Fibroblast of skin of abdomen (primary cell): ENCODE measurements around the gene GMPR. TPM values are rescaled to one million over a fixed set of nuclear protein-coding genes. Genes with fewer than 3 reads are reported as not detected.

ENCODE experiments used
- DNase-seq: peaks from one replicate; pipeline ENCODE4 v3.0.0-alpha.2; 2013
- polyA plus RNA-seq, 2 experiments: library from polyadenylated mRNA; unstranded; fragments of 120-200 nt; gene quantifications; one replicate each; pipeline ENCODE4 v1.2.1, GENCODE V29; 2013; ENCODE audit not compliant: insufficient read length in 2 of 2

The GMPR gene
- 1.6 TPM for polyA plus RNA-seq (2013, experiment 1 of 2; ENCODE audit: insufficient read length)
- polyA plus RNA-seq (2013, experiment 2 of 2; ENCODE audit: insufficient read length) = 2.3 TPM

DNA sequence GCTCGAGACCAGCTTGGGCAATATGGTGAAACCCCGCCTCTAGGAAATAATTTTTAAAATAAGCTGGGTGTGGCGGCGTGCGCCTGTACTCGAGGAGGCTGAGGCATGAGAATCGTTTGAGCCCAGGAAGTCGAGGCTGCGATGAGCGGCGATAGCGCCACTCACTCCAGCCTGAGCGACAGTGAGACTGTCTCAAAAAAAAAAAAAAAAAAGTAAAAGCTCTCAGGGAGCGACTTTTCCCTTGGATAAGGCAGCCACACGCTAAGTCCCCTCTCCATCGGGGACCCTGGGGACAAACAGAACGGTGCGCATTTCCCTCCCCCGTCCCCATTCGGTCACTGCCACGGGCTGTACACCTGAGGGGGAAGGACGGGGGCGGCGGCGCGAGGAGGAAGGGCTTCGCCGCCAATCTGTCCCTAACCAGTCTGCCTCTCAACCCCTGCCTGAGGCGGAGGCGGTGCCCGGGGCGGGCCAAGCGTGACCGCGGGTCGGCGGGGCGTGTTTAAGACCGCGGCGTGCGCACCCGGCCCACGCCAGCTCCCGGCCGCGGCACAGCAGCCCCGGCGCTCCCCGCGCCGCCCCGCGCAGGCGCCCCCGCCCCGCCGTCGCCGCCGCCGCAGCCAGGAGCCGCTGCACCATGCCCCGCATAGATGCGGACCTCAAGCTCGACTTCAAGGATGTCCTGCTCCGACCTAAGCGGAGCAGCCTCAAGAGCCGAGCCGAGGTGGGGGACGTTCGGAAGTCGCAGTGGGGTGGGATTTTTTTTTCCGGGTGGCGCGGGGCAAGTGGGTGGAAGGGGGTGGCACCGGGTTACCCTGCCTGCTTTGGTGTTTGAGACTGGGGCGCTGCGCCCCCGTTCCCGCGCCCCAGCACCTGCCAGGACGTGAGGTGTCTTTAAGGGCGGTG, at the start of gene GMPR:
Gene GMPR, plus strand, starts transcription at position 531 of the 906 bp plus-strand sequence. Its CDS starts 107 bp downstream, at position 638.
- DNase-seq = no peak

DNA sequence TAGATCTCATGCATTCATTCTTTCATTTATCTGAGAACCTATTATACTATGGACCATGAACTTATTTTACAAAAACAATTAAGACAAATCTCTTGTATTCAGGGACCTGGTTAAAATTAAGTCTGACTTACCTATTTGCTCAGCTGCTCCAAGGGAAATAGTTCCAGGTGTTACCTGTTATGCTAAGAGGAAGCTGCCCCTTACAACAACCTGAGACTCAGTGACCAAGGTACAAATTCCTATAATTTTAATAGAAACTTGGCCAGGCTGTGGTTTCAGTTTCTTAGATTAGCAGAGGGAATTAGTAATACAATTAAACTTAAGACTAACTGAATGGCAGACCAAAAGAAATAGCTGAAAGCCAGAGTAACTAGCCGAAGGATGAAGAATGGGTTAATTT, 48.2 kb upstream of the GMPR start:
- no peak for DNase-seq

DNA sequence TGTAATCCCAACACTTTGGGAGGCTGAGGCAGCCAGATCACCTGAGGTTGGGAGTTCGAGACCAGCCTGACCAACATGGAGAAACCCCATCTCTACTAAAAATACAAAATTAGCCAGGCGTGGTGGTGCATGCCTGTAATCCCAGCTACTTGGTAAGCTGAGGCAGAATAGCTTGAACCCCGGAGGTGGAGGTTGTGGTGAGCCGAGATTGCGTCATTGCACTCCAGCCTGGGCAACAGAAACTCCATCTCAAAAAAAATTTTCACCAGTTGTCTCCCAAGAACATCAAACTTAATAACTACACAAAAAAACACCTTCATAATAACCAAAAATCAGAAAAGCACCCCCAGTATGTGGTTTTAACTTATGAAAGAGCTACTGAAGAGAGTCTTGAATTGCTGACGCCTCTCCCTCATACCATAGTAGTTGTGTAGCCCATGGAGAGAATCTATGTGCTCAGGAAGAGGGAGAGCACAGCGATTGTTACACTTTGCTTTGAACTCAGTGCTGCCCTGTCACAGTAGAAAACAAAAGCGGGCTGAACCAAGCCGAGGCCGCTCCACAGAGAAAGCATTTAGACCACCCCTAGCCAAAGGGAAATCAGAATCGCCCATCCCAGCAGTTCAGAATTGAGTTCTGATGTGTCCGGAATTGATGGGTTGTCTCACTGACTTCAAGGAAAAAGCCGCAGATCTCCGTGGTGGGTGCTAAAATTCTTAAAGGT, 42.0 kb upstream of the GMPR start:
- no peak for DNase-seq

DNA sequence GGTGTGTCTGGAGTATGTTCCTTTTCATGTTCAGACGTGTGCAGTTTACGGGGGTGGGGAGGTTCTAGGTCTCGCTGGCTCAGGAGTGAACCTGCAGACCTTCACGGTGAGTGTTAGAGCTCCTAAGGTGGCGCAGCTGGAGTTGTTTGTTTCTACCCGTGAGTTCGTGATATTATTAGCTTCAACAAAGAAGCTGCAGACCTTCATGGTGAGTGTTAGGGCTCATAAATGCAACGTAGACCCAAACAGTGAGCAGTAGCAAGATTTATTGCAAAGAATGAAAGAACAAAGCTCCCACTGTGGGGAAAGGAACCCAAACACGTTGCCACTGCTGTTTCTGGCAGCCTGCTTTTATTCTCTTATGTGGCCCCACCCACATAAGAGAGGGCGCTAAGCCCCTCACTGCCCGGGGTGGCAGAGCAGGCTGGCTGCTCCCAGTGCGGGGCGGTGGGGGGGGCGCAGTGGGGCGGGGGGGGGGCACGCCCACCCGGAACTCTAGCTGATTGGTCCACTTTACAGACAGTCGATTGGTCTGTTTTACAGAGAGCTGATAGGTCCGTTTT, 41.3 kb upstream of the GMPR start:
- no peak for DNase-seq

DNA sequence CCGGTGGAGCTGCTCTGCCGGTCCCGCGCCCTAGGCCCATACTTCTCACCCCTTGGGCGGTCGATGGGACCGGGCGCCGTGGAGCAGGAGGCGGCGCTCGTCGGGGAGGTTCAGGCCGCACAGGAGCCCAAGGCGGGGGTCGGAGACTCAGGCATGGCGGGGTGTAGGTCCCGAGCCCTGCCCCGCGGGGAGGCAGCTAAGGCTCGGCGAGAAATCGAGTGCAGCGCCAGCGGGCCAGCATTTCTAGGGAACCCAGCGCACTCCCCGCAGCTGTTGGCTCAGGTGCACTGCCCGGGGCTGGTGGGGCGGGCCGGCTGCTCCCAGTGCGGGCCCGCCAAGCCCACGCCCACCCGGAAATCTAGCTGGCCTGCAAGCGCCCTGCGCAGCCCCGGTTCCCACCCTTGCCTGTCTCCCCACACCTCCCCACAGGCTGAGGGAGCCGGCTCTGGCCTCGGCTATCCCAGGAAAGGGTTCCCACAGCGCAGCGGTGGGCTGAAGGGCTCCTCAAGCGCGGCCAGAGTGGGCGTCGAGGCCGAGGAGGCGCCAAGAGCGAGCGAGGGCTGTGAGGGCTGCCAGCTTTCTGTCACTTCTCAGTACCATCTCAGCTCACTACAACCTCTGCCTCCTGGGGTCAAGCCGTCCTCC, 40.2 kb upstream of the GMPR start:
- DNase-seq = no peak

DNA sequence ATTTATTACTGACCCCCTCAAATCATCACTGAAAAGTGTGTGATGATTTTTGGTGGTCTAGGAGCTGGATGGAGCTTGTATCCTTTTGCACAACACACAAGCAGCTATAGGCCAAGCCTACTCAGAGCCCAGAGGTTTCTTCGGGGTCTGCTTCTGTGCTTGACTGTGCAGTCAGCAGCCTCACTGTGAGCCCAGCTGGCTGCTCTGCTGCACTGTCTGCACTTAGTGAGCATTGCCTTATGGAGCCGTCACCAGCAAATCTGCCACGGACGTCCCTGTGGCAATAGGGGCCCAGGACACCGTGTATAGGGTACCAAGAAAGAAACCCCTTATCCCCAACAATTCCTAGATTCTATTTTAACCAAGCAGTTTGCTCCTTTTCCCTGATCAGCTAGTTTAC, 38.6 kb upstream of the GMPR start:
- no peak for DNase-seq

DNA sequence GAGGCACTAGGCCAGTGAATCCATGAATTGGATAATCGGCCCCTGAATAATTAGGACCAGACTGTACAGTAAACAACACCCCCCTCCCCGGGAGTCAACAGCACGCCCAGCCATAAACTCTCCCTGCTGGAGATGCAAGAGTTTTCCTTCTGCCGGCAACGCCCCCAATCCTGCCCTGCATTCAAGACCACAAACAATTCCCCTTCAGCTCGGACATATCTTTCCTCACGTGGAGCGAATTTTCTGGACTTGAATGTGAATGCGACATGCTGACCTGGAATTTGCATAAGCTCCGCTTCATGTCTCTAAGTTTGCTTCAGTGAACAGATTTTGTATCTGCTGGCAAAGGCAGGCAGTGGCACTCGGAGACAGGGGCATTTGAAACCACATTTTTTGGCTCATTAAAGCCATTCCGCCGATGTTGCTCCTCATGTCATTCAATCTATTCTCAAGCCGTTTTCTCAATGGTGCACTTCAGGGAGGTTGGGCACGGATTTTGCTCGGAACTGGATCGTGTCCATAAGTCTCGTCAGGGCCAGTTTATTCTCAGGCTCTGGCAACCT, 38.0 kb upstream of the GMPR start:
- no peak for DNase-seq

DNA sequence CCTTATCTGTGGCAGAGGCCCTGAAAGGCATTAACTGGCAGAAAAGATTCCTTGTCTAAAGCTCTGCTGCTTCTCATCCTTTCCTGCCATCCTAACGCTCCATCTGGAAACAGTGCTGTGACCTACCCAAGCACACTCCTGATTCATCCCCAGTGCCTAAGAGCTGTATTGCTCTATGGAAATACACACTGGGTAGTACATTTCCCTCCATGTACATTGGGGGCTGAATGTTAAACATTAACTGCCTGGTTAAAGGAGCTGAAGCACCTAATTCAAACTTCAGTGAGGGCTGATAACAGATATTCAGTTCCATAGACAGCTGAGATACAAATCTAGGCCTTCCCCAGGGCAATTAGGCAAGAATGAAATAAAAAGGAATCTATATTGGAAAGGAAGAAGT, 36.7 kb upstream of the GMPR start:
- DNase-seq = no peak

DNA sequence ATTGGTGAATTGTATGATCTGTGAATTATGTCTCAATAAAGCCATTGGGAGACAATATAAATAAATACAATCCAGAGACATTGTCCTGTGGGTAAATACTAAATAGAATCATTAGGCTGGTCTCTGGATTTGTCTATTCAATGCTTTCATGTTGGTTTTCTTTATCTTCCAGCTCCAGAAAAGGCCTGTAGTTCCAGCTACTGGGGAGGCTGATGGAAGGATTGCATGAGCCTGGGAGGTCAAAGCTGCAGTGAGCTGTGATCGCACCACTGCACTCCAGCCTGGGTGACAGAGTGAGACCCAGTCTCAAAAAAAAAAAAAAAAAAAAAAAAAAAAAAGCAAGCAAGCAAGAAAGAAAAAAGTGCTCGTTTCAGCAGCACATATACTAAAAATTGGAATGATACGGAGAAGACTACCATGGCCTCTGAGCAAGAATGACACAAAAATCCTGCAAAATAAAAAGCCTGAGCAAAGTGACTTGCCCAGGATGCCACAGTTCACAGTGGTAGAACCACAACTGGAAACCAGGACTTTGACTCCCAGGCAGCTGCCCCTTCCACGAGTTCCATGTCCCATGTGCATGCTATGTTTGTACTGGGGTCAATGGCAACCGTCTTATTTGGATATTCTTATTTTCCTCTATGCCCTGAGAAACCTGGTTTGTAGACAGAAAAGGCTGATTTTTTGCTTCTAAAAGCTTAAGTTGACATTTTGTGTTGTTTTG, 33.6 kb upstream of the GMPR start:
- no peak for DNase-seq

DNA sequence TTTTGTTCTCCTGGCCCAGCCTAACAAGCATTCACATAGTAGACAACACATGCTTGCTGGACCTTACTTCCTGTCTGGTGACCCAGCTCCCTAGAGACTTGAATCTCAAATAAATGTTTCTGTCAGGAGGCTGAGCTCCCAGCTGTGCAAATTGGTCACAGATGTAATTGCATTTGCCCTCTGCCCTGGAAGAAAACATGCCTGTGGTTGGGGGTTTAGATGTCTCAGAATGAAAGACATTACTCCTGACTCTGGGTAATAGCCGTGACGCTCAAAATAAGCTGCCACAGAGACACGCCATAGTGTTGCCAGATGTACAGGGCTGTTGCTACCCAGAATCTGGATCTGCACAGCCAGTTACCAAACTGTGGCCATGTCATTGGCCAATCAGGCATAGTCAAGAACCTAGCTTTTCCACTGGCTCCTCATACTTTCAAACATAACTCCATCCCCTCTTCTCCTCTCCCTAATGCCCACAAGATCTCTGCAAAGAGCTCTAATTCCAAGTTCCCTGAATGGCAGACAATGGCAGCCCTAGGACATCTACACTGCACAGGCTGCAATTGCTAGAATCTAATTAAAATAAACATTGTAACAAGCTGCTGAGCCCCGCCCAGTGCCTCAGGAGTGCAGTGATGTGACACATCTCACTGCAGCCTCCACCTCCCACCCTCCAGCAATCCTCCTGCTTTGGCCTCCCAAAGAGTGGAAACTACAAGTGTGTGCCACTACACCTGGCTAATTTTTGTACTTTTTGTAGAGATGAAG, 32.8 kb upstream of the GMPR start:
- peak; percentile 96 for DNase-seq

DNA sequence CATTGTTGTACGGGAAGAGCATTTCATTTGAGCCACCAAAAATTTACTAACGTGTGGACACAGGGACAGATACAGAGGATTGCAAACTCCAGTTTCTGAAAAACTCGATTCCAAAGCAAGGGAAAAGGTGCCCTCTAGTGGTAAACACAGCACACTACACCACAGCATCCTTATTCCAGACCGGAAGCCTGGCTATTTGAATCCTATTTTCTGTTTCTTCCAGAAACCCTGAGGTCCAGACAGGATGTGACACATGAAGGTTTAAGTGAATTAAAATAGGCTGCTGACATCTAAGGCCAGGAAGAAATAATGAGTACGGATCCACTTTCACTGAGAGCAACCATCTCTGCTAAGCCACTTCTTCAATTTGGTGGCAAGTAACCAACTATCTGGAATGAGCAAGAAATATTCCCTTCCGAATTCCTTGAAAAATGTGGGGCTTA, 31.8 kb upstream of the GMPR start:
- DNase-seq = peak; percentile 92

DNA sequence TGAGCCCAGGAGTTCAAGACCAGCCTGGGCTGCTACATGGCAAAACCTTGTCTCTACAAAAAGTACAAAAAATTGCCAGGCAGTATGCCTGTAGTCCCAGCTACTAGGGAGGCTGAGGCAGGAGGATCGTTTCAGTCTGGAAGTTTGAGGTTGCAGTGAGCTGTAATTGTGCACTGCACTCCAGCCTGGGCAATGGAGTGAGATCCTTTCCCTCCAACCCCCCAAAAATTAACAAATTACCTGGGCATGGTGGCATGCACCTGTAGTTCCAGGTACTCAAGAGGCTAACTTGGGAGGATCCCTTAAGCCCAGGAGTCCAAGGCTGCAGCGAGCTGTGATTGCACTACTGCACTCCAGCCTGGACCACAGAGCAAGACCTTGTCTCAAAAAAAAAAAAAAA, 29.4 kb upstream of the GMPR start:
- DNase-seq = no peak

DNA sequence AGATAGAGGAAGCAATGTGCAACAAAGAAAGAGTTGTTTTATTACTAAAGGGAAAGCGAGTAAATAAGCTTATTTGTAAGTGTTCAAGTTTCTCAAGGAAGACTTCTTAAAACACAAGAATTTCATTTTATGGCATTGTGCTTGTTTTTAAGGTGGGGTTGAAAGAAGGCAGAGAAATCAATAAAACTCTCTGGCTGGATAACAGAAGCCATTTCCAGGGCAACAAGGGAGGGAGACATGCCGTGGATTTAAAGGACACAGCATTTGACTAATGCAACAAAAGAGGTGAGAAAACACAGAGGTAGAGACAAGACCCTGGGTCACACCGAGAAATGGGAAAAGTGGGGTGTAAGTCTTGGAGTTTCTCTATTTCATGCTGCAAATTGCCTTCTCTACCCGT, 28.8 kb upstream of the GMPR start:
- DNase-seq = no peak

DNA sequence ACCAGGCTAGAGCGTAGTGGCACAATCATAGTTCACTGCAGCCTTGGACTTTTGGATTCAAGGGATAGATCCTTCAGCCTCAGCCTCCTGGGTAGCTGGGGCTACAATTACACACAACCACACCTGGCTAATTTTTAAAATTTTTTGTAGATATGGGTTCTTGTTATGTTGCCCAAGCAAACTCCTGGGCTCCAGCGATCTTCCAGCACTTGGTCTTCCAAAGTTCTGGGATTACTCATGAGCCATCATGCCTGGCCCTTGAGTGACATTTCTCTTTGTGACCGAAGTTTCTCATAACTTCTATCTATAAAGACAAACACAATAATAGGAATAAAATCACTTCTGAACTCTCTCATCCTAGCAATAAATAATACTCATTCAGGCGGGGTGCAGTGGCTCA, 26.1 kb upstream of the GMPR start:
- no peak for DNase-seq

DNA sequence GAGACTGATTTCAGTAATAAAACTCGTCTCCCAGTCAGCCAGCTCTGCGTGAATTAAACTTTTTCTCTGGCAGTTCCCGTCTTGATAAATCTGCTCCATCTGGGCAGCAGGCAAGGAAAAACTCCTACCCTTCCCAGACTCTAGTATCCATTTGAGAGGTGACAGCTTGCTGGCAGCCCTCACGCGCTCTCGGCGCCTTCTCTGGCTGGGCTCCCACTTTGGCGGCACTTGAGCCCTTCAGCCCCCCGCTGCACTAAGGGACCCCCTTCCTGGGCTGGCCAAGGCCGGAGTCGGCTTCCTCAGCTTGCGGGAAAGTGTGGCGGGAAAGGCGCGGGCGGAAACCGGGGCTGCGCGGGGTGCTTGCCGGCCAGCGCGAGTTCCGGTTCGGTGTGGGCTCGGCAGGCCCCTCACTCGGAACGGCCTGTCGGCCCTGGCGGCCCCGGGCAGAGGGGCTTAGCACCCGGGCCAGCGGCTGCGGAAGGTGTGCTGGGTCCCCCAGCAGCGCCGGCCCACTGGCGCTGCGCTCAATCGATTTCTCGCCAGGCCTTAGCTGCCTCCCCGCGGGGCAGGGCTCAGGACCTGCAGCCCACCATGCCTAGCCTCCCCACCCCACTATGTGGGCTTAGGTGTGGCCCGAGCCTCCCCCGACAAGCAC, 21.8 kb upstream of the GMPR start:
- DNase-seq = no peak

DNA sequence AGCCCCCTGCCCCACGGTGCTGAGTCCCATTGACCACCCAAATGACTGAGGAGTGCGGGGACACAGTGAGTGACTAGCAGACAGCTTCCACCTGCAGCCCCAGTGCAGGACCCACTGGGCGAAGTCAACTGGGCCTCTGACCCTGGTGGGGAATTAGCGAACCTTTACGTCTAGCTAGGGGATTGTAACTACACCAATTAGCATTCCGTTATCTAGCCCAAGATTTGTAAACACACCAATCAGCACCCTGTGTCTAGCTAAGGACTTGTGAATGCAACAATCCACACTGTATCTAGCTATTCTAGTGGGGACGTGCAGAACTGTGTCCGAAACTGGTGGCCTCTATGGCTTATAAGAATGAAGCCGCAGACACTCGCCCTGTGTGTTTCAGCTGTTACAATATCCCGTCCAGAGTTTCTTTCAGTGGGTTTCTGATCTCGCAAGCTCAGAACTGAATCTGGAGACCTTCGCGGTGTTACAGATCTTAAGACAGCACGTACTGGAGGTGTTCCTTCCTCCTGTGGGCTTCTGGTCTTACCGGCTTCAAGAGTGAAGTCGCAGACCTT, 21.1 kb upstream of the GMPR start:
- no peak for DNase-seq

DNA sequence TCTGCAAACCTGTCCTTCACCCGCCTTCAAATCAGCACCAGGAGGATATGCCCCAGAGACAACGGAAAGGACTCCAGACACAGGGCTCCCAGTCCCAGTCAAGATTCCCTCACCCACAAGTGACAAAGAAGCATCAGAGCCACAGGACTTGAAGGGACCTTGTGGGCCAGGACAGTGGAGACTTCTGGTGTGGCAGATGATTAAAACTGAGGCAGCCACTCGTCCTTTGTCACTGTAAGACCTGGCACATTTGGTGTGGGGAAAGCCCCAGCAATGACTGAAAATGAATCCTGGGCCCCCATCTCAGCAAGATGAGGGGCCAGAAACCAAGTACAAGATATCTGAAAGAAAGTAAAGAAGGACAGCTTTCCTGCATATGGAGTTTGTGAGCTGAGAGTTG, 15.6 kb upstream of the GMPR start:
- no peak for DNase-seq

DNA sequence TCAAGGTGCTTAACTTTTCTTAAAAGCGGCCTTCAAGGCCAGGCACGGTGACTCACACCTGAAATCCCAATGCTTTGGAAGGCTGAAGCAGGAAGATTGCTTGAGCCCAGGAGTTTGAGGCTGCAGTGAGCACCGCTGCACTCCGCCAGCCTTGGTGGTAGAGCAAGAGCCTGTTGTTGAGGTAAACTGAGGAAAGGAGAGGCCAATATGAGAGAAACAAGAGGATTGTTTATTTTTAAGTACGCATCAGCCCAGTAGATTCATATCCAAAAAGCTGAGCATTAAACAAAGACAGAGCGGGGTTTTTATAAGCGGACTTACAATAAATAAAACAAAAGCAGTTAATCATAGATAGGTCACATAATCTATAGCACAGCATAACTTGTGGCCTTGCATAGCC, 15.0 kb upstream of the GMPR start:
- no peak for DNase-seq

DNA sequence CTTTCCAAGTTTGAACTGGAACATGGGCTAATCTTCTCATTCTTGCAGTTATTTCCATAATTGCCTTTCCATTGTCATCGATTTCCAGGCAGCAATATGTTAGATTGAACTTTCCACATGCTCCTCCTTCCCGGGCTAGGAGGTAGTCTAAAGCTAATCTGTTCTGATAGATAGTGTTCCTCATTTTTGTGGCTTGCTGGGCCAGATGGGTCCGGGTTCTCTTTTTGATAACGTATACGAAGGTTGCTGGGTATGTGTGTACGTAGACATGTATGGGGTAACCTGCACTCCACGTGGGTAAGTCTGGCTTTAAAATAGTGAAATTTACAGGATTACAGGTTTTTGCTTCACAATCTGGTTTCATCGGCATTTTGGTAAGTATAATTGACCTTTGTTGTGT, 14.0 kb upstream of the GMPR start:
- DNase-seq = no peak
